DMS79 treated with DMSO at 0.1 percent for 48 hours (cell line): ENCODE data around the gene SERPINA9.
"Not testable (repeated sequence)": the region's sequence is repeated elsewhere in the genome, so short reads cannot be mapped to it uniquely, and the experiment has no call there.

ENCODE experiments used
- DNase-seq: peaks from one replicate; lab custom pipeline; 2025; lab: John Stamatoyannopoulos, UW

SERPINA9 gene

GRCh38 chr14:94485944-94486841, 10.2 kb upstream of the SERPINA9 start:
- DNase-seq: peak; percentile 35

GRCh38 chr14:94484481-94484880, 8.5 kb upstream of the SERPINA9 start:
- DNase-seq: no peak

- DNase-seq: no peak
Observed at GRCh38 chr14:94483729-94484275, 7.8 kb upstream of the SERPINA9 start.

- no peak for DNase-seq
Observed at GRCh38 chr14:94483071-94483451, 7.1 kb upstream of the SERPINA9 start.

GRCh38 chr14:94482132-94483070, 6.4 kb upstream of the SERPINA9 start:
- DNase-seq: not testable (repeated sequence)

GRCh38 chr14:94481468-94482131, 5.6 kb upstream of the SERPINA9 start:
- DNase-seq: no peak

GRCh38 chr14:94480809-94481208, 4.8 kb upstream of the SERPINA9 start:
- DNase-seq: no peak

GRCh38 chr14:94478420-94478819, 2.4 kb upstream of the SERPINA9 start:
- DNase-seq: no peak

- DNase-seq: no peak
Observed at GRCh38 chr14:94474581-94475031, 1.4 kb downstream of the SERPINA9 start.

- DNase-seq: no peak
Observed at GRCh38 chr14:94473666-94474410, 2.2 kb downstream of the SERPINA9 start.

- no peak for DNase-seq
Observed at GRCh38 chr14:94472842-94473241, 3.2 kb downstream of the SERPINA9 start.

- no peak for DNase-seq
Observed at GRCh38 chr14:94471045-94471444, 5.0 kb downstream of the SERPINA9 start.

- no peak for DNase-seq
Observed at GRCh38 chr14:94470311-94470710, 5.7 kb downstream of the SERPINA9 start.

- DNase-seq: no peak
Observed at GRCh38 chr14:94469261-94469660, 6.7 kb downstream of the SERPINA9 start.

GRCh38 chr14:94467728-94468520, 8.1 kb downstream of the SERPINA9 start:
- DNase-seq: no peak

GRCh38 chr14:94466706-94467370, 9.2 kb downstream of the SERPINA9 start:
- no peak for DNase-seq

GRCh38 chr14:94465042-94465441, 11.0 kb downstream of the SERPINA9 start:
- DNase-seq: no peak

- no peak for DNase-seq
Observed at GRCh38 chr14:94464290-94464689, 11.7 kb downstream of the SERPINA9 start.

GRCh38 chr14:94462763-94463572, 13.0 kb downstream of the SERPINA9 start:
- DNase-seq: no peak
